Fibroblast of lung (primary cell): ENCODE results near the gene SCYGR6. TPM values are rescaled to one million over a fixed set of nuclear protein-coding genes. Genes with fewer than 3 reads are reported as not detected.

Experiments
- DNase-seq, 2 donors: peaks; one replicate each; pipeline versions ENCODE4 v3.0.0 to v3.0.0-alpha.2; 2010; ENCODE audit warnings: low read depth in 2 of 2
- H2AFZ ChIP-seq: 2 replicates; pipeline ENCODE4 v1.5.1; 2012; ENCODE audit warnings: low read length, control low read depth, inconsistent platforms
- H3K27ac ChIP-seq: 2 replicates; pipeline ENCODE4 v1.5.1; 2011; ENCODE audit warnings: low read length, control low read depth; ENCODE audit not compliant: insufficient read depth
- H3K27me3 ChIP-seq: 2 replicates; pipeline ENCODE4 v1.5.1; 2011; ENCODE audit warnings: mild to moderate bottlenecking, low read length; ENCODE audit not compliant: control insufficient read depth, insufficient read depth
- H3K36me3 ChIP-seq: 2 replicates; pipeline ENCODE4 v1.5.1; 2011; ENCODE audit warnings: low read length; ENCODE audit not compliant: control insufficient read depth, insufficient read depth
- H3K4me1 ChIP-seq: 2 replicates; pipeline ENCODE4 v1.5.1; 2011; ENCODE audit warnings: low read length; ENCODE audit not compliant: control insufficient read depth, insufficient read depth; ENCODE audit errors: extremely low read depth
- H3K4me2 ChIP-seq: 2 replicates; pipeline ENCODE4 v1.5.1; 2011; ENCODE audit warnings: low read length, control low read depth; ENCODE audit not compliant: insufficient read depth; ENCODE audit errors: extremely low read depth
- H3K4me3 ChIP-seq, 4 experiments: fragments of 200-600 bp in 1 of 4; sonication (generic) in 1 of 4; replicated peaks in 1 of 4; 2 replicates each; pipeline ENCODE4 v1.5.1; 2011 to 2016; ENCODE audit warnings: low read length in 4 of 4, low read depth in 3 of 4, mild to moderate bottlenecking in 3 of 4, control low read depth in 2 of 4, inconsistent platforms in 1 of 4, mixed read lengths in 1 of 4; ENCODE audit not compliant: insufficient read depth in 1 of 4; ENCODE audit errors: control extremely low read depth in 1 of 4
- H3K79me2 ChIP-seq: 2 replicates; pipeline ENCODE4 v1.5.1; 2012; ENCODE audit warnings: mild to moderate bottlenecking, low read length, inconsistent platforms; ENCODE audit not compliant: control insufficient read depth, insufficient read depth
- H3K9ac ChIP-seq: 2 replicates; pipeline ENCODE4 v1.5.1; 2011; ENCODE audit warnings: mild to moderate bottlenecking, low read length, control low read depth; ENCODE audit not compliant: insufficient read depth
- H3K9me3 ChIP-seq: 2 replicates; pipeline ENCODE4 v1.5.1; 2012; ENCODE audit warnings: low read depth, low read length; ENCODE audit not compliant: control insufficient read depth, insufficient read depth
- H4K20me1 ChIP-seq: 2 replicates; pipeline ENCODE4 v1.5.1; 2011; ENCODE audit warnings: low read length; ENCODE audit not compliant: control insufficient read depth, insufficient read depth; ENCODE audit errors: extremely low read depth
- CTCF ChIP-seq, 2 donors: IDR thresholded peaks in 1 of 2; conservative IDR thresholded peaks in 1 of 2; 1 replicate in 1 of 2; 2 replicates in 1 of 2; pipeline ENCODE4 v1.5.1; 2011 to 2012; ENCODE audit warnings: low read length in 2 of 2, control low read depth in 1 of 2, inconsistent platforms in 1 of 2, low read depth in 1 of 2, mild to moderate bottlenecking in 1 of 2
- EZH2 ChIP-seq: IDR thresholded peaks from 2 replicates; pipeline ENCODE4 v1.5.1; 2012; ENCODE audit warnings: low read length, control low read depth, mild to moderate bottlenecking; ENCODE audit errors: missing control alignments
- polyA plus RNA-seq, 2 donors: library from polyadenylated mRNA; depleted of rRNA in 1 of 2; stranded (reverse) in 1 of 2; unstranded in 1 of 2; fragments of >200 nt; gene quantifications; 2 replicates each; pipeline ENCODE4 v1.2.1, GENCODE V29; 2011 to 2012; ENCODE audit warnings: missing spikeins in 1 of 2
- total RNA-seq: library from RNA; depleted of rRNA; stranded (reverse); fragments of >200 nt; gene quantifications from 2 replicates; pipeline ENCODE4 v1.2.1, GENCODE V29; 2014

The SCYGR6 gene
- total and polyA plus RNA-seq, 2 donors (not counting 1 experiment from before 2014, with no cell fraction given) = not detected

- Histone ChIP-seq H3K4me3 (no peak overlapping the region), H4K20me1 (no peaks in the 10 kb centered on the region), H3K4me2 (no peak overlapping the region), H2AFZ (no peak overlapping the region), H3K9ac (no peak overlapping the region), H3K4me1 (no peaks in the 10 kb centered on the region), H3K79me2 (no peaks in the 10 kb centered on the region), H3K27ac (no peak overlapping the region), H3K9me3 (no peaks in the 10 kb centered on the region), H3K27me3 (no peaks in the 10 kb centered on the region), H3K36me3 (no peaks in the 10 kb centered on the region)
- TF ChIP-seq EZH2 (no peak), CTCF (conservative IDR thresholded peaks at IDR 0.05 in 1 of 2, IDR thresholded peaks at IDR 0.05 in 1 of 2; ENCODE audit: low read depth in 1 of 2, low read length in 2 of 2) (no peak)
- no peak for DNase-seq
Observed at GRCh38 chr2:227720680-227721079, 3.9 kb downstream of the SCYGR6 start.

DNA sequence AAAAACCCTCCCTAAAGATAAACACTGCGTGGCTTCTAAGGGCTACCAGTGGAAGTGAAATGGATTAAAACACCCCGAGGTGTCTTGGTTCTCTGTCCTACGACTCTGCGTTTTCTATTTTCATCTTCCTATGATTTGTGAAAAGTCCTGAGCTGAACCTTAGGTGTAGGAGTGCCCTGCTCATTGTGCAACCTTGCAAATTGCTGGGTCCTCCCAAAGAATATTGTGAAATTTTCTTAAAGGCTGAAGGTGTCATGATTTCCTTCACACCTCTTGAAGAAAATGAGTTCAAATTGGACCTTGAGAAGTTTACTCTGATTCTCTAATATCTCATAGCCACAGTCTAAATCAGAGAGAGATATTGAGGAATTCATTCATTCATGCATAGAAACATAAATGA, 4.9 kb downstream of the SCYGR6 start:
- H2AFZ ChIP-seq = no peak overlapping the region
- no peak for DNase-seq
- H3K79me2 ChIP-seq = no peaks in the 10 kb centered on the region
- H3K27me3 ChIP-seq = no peaks in the 10 kb centered on the region
- no peak overlapping the region for H3K4me2 ChIP-seq
- no peaks in the 10 kb centered on the region for H3K4me1 ChIP-seq
- H3K27ac ChIP-seq = no peak overlapping the region
- H4K20me1 ChIP-seq = no peaks in the 10 kb centered on the region
- no peak overlapping the region for H3K9ac ChIP-seq
- H3K9me3 ChIP-seq = no peaks in the 10 kb centered on the region
- no peaks in the 10 kb centered on the region for H3K36me3 ChIP-seq
- TF ChIP-seq CTCF (conservative IDR thresholded peaks at IDR 0.05 in 1 of 2, IDR thresholded peaks at IDR 0.05 in 1 of 2; ENCODE audit: low read depth in 1 of 2, low read length in 2 of 2) (no peak), EZH2 (no peak)
- no peak overlapping the region for H3K4me3 ChIP-seq

- no peak for TF ChIP-seq CTCF (conservative IDR thresholded peaks at IDR 0.05 in 1 of 2, IDR thresholded peaks at IDR 0.05 in 1 of 2; ENCODE audit: low read depth in 1 of 2, low read length in 2 of 2)
- TF ChIP-seq EZH2 = no peak
- H3K27me3 ChIP-seq = no peaks in the 10 kb centered on the region
- peak within 1 kb of the TSS; percentile 74 for H2AFZ ChIP-seq
- no peaks in the 10 kb centered on the region for H4K20me1 ChIP-seq
- no peaks in the 10 kb centered on the region for H3K36me3 ChIP-seq
- H3K4me1 ChIP-seq = no peaks in the 10 kb centered on the region
- peak within 1 kb of the TSS; percentile 23 for H3K9ac ChIP-seq
- peak within 1 kb of the TSS; percentile 90 for H3K4me2 ChIP-seq
- H3K79me2 ChIP-seq = no peaks in the 10 kb centered on the region
- H3K4me3 ChIP-seq = peak within 1 kb of the TSS; percentile 47 to 54 (median 49)
- H3K27ac ChIP-seq = no peak within 1 kb of the TSS
- peak; percentile 85 to 94 for DNase-seq
- no peaks in the 10 kb centered on the region for H3K9me3 ChIP-seq
Observed at GRCh38 chr2:227717687-227718567, 6.6 kb downstream of the SCYGR6 start, which contains the start of gene SLC19A3. Gene SLC19A3, minus strand, starts transcription at chr2:227718028. Its CDS starts 15,710 bp downstream, at chr2:227702318.
